ENCODE results near the gene SASH3. TPM values are rescaled to one million over a fixed set of nuclear protein-coding genes. Genes with fewer than 3 reads are reported as not detected.

Gene SASH3
- not detected in 2 replicates for total RNA-seq
- long read RNA-seq, result 0 reads

DNA sequence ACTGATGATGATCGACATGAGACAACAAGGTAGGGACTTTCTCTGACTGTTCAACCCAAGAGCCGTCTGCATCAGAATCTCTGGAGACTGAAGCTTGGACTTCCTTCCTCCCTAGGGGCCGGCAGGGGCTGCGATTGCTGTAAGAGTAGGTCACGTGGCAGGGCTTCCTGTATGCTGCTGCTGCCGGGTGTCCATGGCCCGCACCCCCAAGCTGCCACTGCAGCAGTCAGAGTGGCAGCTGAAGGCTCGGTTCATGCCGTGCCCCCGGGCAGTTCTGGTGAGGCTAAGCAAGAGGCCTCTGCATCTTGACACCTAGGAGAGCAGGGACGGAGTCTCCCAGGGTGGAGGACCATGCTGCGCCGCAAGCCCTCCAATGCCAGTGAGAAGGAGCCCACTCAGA, at the start of gene SASH3:
Gene SASH3, plus strand, starts transcription at position 203 of the 400 bp plus-strand sequence. Its CDS starts 149 bp downstream, at position 352.
- Mint-ChIP-seq H3K27ac (ENCODE audit: unreplicated experiment) (no peak within 1 kb of the TSS), H3K4me1 (ENCODE audit: unreplicated experiment) (no peaks in the 10 kb centered on the region), H3K9me3 (ENCODE audit: unreplicated experiment) (no peaks in the 10 kb centered on the region), H3K36me3 (ENCODE audit: unreplicated experiment) (no peaks in the 10 kb centered on the region), H3K27me3 (ENCODE audit: unreplicated experiment) (no peaks in the 10 kb centered on the region), H3K4me3 (ENCODE audit: unreplicated experiment) (no peak within 1 kb of the TSS)
- TF ChIP-seq, protein P1, sequence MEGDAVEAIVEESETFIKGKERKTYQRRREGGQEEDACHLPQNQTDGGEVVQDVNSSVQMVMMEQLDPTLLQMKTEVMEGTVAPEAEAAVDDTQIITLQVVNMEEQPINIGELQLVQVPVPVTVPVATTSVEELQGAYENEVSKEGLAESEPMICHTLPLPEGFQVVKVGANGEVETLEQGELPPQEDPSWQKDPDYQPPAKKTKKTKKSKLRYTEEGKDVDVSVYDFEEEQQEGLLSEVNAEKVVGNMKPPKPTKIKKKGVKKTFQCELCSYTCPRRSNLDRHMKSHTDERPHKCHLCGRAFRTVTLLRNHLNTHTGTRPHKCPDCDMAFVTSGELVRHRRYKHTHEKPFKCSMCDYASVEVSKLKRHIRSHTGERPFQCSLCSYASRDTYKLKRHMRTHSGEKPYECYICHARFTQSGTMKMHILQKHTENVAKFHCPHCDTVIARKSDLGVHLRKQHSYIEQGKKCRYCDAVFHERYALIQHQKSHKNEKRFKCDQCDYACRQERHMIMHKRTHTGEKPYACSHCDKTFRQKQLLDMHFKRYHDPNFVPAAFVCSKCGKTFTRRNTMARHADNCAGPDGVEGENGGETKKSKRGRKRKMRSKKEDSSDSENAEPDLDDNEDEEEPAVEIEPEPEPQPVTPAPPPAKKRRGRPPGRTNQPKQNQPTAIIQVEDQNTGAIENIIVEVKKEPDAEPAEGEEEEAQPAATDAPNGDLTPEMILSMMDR (IDR thresholded peaks at IDR 0.05), result no peak
- no peak for DNase-seq (ENCODE audit: extremely low spot score, unreplicated experiment)

DNA sequence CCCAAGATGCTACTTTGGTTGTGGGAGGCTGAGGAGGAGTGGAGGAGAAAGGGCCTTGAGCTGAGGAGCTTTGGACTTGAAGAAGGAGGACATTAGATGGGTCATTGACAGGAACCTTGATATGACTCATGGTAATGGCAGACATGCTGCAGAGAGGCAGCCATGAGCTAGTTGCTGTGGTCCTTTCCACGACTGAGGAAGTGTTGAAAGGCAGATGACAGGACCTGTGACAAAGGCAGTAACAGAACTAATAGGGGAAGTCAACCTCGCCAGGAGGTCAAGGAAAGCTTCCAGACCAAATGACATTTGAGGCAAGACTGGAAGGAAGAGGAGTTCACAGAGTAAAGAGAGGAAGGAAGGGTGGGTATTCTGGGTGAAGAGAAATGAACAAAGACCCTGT, 48.5 kb upstream of the SASH3 start:
- Mint-ChIP-seq H3K4me1 (ENCODE audit: unreplicated experiment) (no peaks in the 10 kb centered on the region), H3K36me3 (ENCODE audit: unreplicated experiment) (no peaks in the 10 kb centered on the region), H3K27me3 (ENCODE audit: unreplicated experiment) (peaks cover 24% of the 10 kb centered on the region), H3K4me3 (ENCODE audit: unreplicated experiment) (no peak overlapping the region), H3K27ac (ENCODE audit: unreplicated experiment) (no peak overlapping the region), H3K9me3 (ENCODE audit: unreplicated experiment) (no peaks in the 10 kb centered on the region)
- no peak for DNase-seq (ENCODE audit: extremely low spot score, unreplicated experiment)
- TF ChIP-seq, protein P1 (IDR thresholded peaks at IDR 0.05), result no peak

DNA sequence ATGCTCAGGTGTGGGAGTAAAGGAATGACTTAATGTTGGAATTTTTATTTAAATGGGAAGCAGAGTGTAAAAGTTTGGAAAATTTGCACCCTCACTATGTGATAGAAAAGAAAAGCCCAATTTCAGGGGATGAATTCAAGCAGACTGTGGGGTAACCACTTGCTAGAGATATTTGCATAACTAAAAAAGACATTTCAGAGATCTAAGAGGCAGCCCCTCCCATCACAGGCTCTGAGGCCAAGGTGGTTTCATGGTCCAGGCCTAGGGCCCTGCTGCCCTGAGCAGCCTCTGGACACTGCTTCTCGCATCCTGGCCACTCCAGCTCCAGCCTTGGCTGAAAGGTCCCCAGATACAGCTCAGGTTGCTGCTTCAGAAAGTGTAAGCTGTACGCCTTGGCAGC, 46.9 kb upstream of the SASH3 start:
- Mint-ChIP-seq H3K27me3 (ENCODE audit: unreplicated experiment) (peaks cover 21% of the 10 kb centered on the region), H3K27ac (ENCODE audit: unreplicated experiment) (no peak overlapping the region), H3K9me3 (ENCODE audit: unreplicated experiment) (no peaks in the 10 kb centered on the region), H3K4me1 (ENCODE audit: unreplicated experiment) (peaks cover 1% of the 10 kb centered on the region), H3K4me3 (ENCODE audit: unreplicated experiment) (no peak overlapping the region), H3K36me3 (ENCODE audit: unreplicated experiment) (no peaks in the 10 kb centered on the region)
- TF ChIP-seq, protein P1 (IDR thresholded peaks at IDR 0.05), result no peak
- no peak for DNase-seq (ENCODE audit: extremely low spot score, unreplicated experiment)

DNA sequence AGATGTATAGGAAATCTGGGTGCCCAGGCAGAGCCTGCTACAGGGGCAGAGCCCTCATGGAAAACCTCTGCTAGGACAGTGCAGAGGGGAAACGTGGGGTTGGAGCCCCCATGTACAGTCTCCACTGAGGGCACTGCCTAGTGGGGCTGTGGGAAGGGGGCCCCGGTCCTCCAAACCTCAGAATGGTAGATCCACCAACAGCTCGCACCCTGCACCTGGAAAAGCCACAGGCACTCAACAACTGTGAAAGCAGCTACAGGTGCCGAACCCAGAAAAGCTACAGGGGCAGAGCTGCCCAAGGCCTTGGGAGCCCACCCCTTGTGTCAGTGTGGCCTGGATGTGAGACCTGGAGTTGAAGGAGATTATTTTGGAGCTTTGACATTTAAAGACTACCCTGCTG, 46.4 kb upstream of the SASH3 start:
- Mint-ChIP-seq H3K27me3 (ENCODE audit: unreplicated experiment) (peaks cover 21% of the 10 kb centered on the region), H3K36me3 (ENCODE audit: unreplicated experiment) (no peaks in the 10 kb centered on the region), H3K4me3 (ENCODE audit: unreplicated experiment) (no peak overlapping the region), H3K27ac (ENCODE audit: unreplicated experiment) (no peak overlapping the region), H3K9me3 (ENCODE audit: unreplicated experiment) (no peaks in the 10 kb centered on the region), H3K4me1 (ENCODE audit: unreplicated experiment) (peaks cover 6% of the 10 kb centered on the region)
- TF ChIP-seq, protein P1 (IDR thresholded peaks at IDR 0.05), result no peak
- no peak for DNase-seq (ENCODE audit: extremely low spot score, unreplicated experiment)

DNA sequence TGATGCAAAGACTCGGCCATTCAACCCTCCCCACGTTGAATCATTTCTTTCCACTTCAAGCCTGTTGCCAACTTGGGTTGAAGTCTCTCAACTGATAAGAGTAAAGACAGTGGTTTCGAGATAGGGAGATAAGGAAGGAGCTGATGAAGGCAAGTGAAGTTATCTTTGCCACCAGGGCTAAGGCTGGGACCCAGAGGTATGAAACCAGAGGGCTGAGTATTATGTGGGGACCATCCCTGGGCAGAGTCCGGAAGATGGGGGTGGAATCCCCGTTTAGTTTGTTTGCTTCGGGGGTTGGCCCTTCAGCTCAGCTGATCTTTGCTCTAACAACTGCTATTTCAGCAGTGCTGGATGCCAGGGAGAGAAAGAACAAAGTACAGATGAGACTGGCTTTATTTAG, 43.3 kb upstream of the SASH3 start:
- no peak overlapping the region for H3K27ac Mint-ChIP-seq (ENCODE audit: unreplicated experiment)
- TF ChIP-seq, protein P1 (IDR thresholded peaks at IDR 0.05), result no peak
- no peak for DNase-seq (ENCODE audit: extremely low spot score, unreplicated experiment)
- H3K4me3 Mint-ChIP-seq (ENCODE audit: unreplicated experiment), result no peak overlapping the region
- no peaks in the 10 kb centered on the region for H3K9me3 Mint-ChIP-seq (ENCODE audit: unreplicated experiment)
- peaks cover 12% of the 10 kb centered on the region for H3K27me3 Mint-ChIP-seq (ENCODE audit: unreplicated experiment)
- no peaks in the 10 kb centered on the region for H3K36me3 Mint-ChIP-seq (ENCODE audit: unreplicated experiment)
- H3K4me1 Mint-ChIP-seq (ENCODE audit: unreplicated experiment), result peaks cover 18% of the 10 kb centered on the region

Data from osteocyte (in vitro differentiated cells).